GM06990 (cell line): ENCODE data around the gene ZNF474.

Experiments used
- DNase-seq: peaks from one replicate; pipeline ENCODE4 v3.0.0-alpha.2; 2011; ENCODE audit not compliant: insufficient read length; ENCODE audit errors: extremely low read depth
- H3K27me3 ChIP-seq: replicated peaks from 2 replicates; pipeline ENCODE4 v1.6.0; 2011; ENCODE audit warnings: low read length; ENCODE audit not compliant: control insufficient read depth, insufficient read depth
- H3K36me3 ChIP-seq: 2 replicates; pipeline ENCODE4 v1.5.1; 2011; ENCODE audit warnings: low read length; ENCODE audit not compliant: control insufficient read depth, insufficient read depth
- H3K4me3 ChIP-seq: replicated peaks from 2 replicates; pipeline ENCODE4 v1.5.1; 2011; ENCODE audit warnings: low read depth, mild to moderate bottlenecking, control low read depth, low read length
- CTCF ChIP-seq: IDR thresholded peaks from 2 replicates; pipeline ENCODE4 v1.5.1; 2011; ENCODE audit warnings: low read length, control low read depth, mild to moderate bottlenecking, inconsistent platforms; ENCODE audit not compliant: insufficient read depth, poor library complexity, severe bottlenecking

The ZNF474 gene

GRCh38 chr5:122130152-122130551, 806 bp downstream of the ZNF474 start:
- Histone ChIP-seq H3K27me3 (no peaks in the 10 kb centered on the region), H3K36me3 (no peaks in the 10 kb centered on the region), H3K4me3 (no peak overlapping the region)
- DNase-seq = no peak
- TF ChIP-seq CTCF = no peak

DNA sequence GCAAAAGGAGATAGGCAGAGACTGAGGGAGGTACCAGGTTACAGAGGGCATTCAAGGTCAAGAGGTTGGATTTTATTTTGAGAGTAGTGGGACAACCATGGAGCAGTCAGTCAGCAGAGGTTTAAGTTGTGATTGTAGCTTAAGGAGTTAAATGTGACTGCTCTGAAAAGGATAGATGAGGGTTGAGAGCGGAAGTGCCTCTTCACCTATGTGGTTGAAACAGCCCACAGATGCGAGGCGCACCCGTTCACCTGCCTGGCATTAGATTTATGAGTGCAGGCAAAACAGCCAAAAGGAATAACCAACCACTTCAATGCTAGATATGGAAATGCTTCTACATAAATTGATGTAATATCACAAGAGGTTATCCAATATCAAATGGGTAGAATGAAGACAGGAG, 8.4 kb downstream of the ZNF474 start:
- DNase-seq = no peak
- TF ChIP-seq CTCF = no peak
- Histone ChIP-seq H3K36me3 (no peaks in the 10 kb centered on the region), H3K4me3 (no peak overlapping the region), H3K27me3 (no peaks in the 10 kb centered on the region)

GRCh38 chr5:122138356-122138755, 9.0 kb downstream of the ZNF474 start:
- no peak for DNase-seq

GRCh38 chr5:122140900-122141299, 11.6 kb downstream of the ZNF474 start:
- H3K36me3 ChIP-seq = no peaks in the 10 kb centered on the region
- TF ChIP-seq CTCF = no peak
- no peak for DNase-seq
- H3K27me3 ChIP-seq = no peaks in the 10 kb centered on the region
- no peak overlapping the region for H3K4me3 ChIP-seq

More at GRCh38 chr5:122138356-122138755, 9.0 kb downstream of the ZNF474 start:
- Histone ChIP-seq H3K4me3 (no peak overlapping the region), H3K27me3 (no peaks in the 10 kb centered on the region), H3K36me3 (no peaks in the 10 kb centered on the region)
- TF ChIP-seq CTCF = no peak

DNA sequence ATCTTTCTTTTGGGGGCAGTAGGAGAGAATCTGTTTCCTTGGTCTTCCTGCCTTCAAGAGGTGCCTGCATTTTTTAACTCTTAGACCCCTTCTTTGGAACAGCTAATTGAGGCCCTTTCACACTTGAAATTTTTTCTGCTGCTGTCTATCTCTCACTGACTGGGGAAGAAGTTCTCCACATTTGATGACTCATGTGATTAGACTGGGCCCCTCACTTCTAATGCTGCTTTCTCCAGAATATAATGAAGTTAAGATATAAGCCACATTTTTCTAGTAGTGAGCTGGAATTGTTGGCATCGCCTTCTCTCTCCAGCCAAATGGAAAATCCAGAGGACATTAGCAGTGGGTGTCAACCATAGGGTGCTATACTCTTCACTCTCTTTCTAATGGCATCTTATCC, 12.4 kb downstream of the ZNF474 start:
- TF ChIP-seq CTCF = no peak
- Histone ChIP-seq H3K4me3 (no peak overlapping the region), H3K27me3 (no peaks in the 10 kb centered on the region), H3K36me3 (no peaks in the 10 kb centered on the region)
- no peak for DNase-seq

GRCh38 chr5:122142480-122143164, 13.3 kb downstream of the ZNF474 start:
- DNase-seq = no peak
- Histone ChIP-seq H3K4me3 (no peak overlapping the region), H3K36me3 (no peaks in the 10 kb centered on the region), H3K27me3 (no peaks in the 10 kb centered on the region)
- TF ChIP-seq CTCF = no peak
